Inferior parietal cortex (tissue), 1 donor: ENCODE data around the gene PHKA2.

Source experiments
- DNase-seq: peaks from one replicate; pipeline ENCODE4 v3.0.0-alpha.2; 2016; ENCODE audit errors: extremely low spot score

The PHKA2 gene

GRCh38 chrX:18889346-18890048 is 94.4 kb downstream of the PHKA2 start:
- no peak for DNase-seq

- DNase-seq = no peak
These were observed 95.6 kb downstream of the PHKA2 start for GRCh38 chrX:18888281-18888680.

GRCh38 chrX:18887825-18888212 is 96.1 kb downstream of the PHKA2 start:
- DNase-seq = no peak

- no peak for DNase-seq
These were observed 96.6 kb downstream of the PHKA2 start for GRCh38 chrX:18887177-18887824.

GRCh38 chrX:18886344-18887161 is 97.4 kb downstream of the PHKA2 start:
- no peak for DNase-seq

GRCh38 chrX:18886005-18886343 is 97.9 kb downstream of the PHKA2 start:
- DNase-seq = no peak

- no peak for DNase-seq
These were observed 98.4 kb downstream of the PHKA2 start for GRCh38 chrX:18885328-18886004.

GRCh38 chrX:18884916-18885315 is 99.0 kb downstream of the PHKA2 start:
- DNase-seq = no peak

- DNase-seq = no peak
These were observed 99.8 kb downstream of the PHKA2 start for GRCh38 chrX:18883961-18884765.

- DNase-seq = no peak
These were observed 100.5 kb downstream of the PHKA2 start for GRCh38 chrX:18883234-18883960.

GRCh38 chrX:18879144-18879543 is 104.8 kb downstream of the PHKA2 start:
- DNase-seq = no peak

- DNase-seq = no peak
These were observed 106.4 kb downstream of the PHKA2 start for GRCh38 chrX:18877469-18877868.

GRCh38 chrX:18875256-18875878 is 108.5 kb downstream of the PHKA2 start:
- DNase-seq = no peak

GRCh38 chrX:18874560-18875255 is 109.2 kb downstream of the PHKA2 start:
- no peak for DNase-seq

GRCh38 chrX:18873836-18874235 is 110.1 kb downstream of the PHKA2 start:
- DNase-seq = no peak

- DNase-seq = no peak
These were observed 110.6 kb downstream of the PHKA2 start for GRCh38 chrX:18873189-18873791.

- DNase-seq = no peak
These were observed 111.3 kb downstream of the PHKA2 start for GRCh38 chrX:18872621-18873020.

GRCh38 chrX:18871970-18872369 is 111.9 kb downstream of the PHKA2 start:
- no peak for DNase-seq
